K562 (cell line): ENCODE measurements around the gene IL1RL2. TPM values are rescaled to one million over a fixed set of nuclear protein-coding genes. Genes with fewer than 3 reads are reported as not detected.

ENCODE experiments used
- ATAC-seq: fragments of 200-7000 bp; cut with Tn5 transposase; 3 replicates; pipeline ENCODE4 v1.9.1; 2020; ENCODE audit warnings: moderate library complexity
- BruUV-seq: library from RNA; stranded (reverse); fragments of 400-500 nt; replicated peaks from 2 replicates; lab custom pipeline; 2021; lab: Mats Ljungman, UMichigan
- CTCF ChIA-PET: fragments of 300-600 bp; formaldehyde crosslinking; extraction: SDS; loops from one replicate; lab custom pipeline; 2021; ENCODE audit warnings: low intra/inter-chr PET ratio; lab: Yijun Ruan, JAX
- POLR2A ChIA-PET: fragments of 300-600, 350-650 bp; sonication (Branson Sonifier 250); formaldehyde crosslinking; extraction: SDS; loops from one replicate; lab custom pipeline; 2021; ENCODE audit warnings: antibody characterized with exemption, inconsistent platforms; lab: Yijun Ruan, JAX
- DNase-seq, 4 experiments: peaks; one replicate each; pipeline versions ENCODE4 v3.0.0 to v3.0.0-alpha.2; 2011 to 2018; ENCODE audit warnings: low spot score in 3 of 4, mixed read lengths in 3 of 4; ENCODE audit errors: extremely low read depth in 1 of 4
- FAIRE-seq: peaks from 2 replicates; lab custom pipeline; 2011; peaks lifted over from hg19 to GRCh38; lab: Jason Lieb, UNC
- H2AFZ ChIP-seq: 2 replicates; pipeline ENCODE4 v1.6.0; 2011; ENCODE audit warnings: low read depth, low read length, control low read depth, inconsistent platforms
- H3K27ac ChIP-seq: fragments of 200-600 bp; 3 replicates; pipeline ENCODE4 v1.8.0; 2011; ENCODE audit warnings: low read depth, mild to moderate bottlenecking, control low read depth, inconsistent platforms, low read length, moderate library complexity, mixed read lengths; ENCODE audit errors: extremely low read depth
- H3K27me3 ChIP-seq, 2 experiments: fragments of 300-600 bp in 1 of 2; 2 replicates in 1 of 2; 3 replicates in 1 of 2; pipeline versions ENCODE4 v1.6.0 to v1.8.0; 2011; ENCODE audit warnings: inconsistent platforms in 2 of 2, low read length in 2 of 2, mild to moderate bottlenecking in 1 of 2, mixed read lengths in 1 of 2, moderate library complexity in 1 of 2; ENCODE audit not compliant: control insufficient read depth in 2 of 2, insufficient read depth in 2 of 2
- H3K36me3 ChIP-seq: fragments of 300-600 bp; 3 replicates; pipeline ENCODE4 v1.8.0; 2011; ENCODE audit warnings: mild to moderate bottlenecking, low read length, inconsistent platforms; ENCODE audit not compliant: control insufficient read depth, insufficient read depth
- H3K4me1 ChIP-seq, 2 experiments: fragments of 200-600 bp in 1 of 2; replicated peaks in 1 of 2; 2 replicates in 1 of 2; 3 replicates in 1 of 2; pipeline versions ENCODE4 v1.5.1 to v1.8.0; 2011; ENCODE audit warnings: inconsistent platforms in 2 of 2, low read length in 2 of 2, mild to moderate bottlenecking in 1 of 2, mixed read lengths in 1 of 2, moderate library complexity in 1 of 2; ENCODE audit not compliant: control insufficient read depth in 2 of 2, insufficient read depth in 2 of 2
- H3K4me2 ChIP-seq: 2 replicates; pipeline ENCODE4 v1.6.1; 2011; ENCODE audit warnings: low read length, control low read depth, inconsistent platforms, mixed read lengths; ENCODE audit not compliant: insufficient read depth
- H3K4me3 ChIP-seq: fragments of 200-600 bp; sonication (generic), shearing (Covaris generic); 2 replicates; pipeline ENCODE4 v1.5.1; 2016; ENCODE audit warnings: control low read depth, inconsistent platforms
- H3K79me2 ChIP-seq: fragments of 200-600 bp; 3 replicates; pipeline ENCODE4 v1.8.0; 2011; ENCODE audit warnings: low read length, inconsistent platforms; ENCODE audit not compliant: control insufficient read depth, insufficient read depth
- H3K9ac ChIP-seq, 2 experiments: 2 replicates each; pipeline versions ENCODE4 v1.6.0 to v1.6.1; 2011; ENCODE audit warnings: low read depth in 2 of 2, low read length in 2 of 2, control low read depth in 1 of 2, inconsistent platforms in 1 of 2, mild to moderate bottlenecking in 1 of 2, mixed read lengths in 1 of 2; ENCODE audit not compliant: insufficient read depth in 1 of 2
- H3K9me1 ChIP-seq: one replicate; pipeline ENCODE4 v1.6.0; 2011; ENCODE audit warnings: inconsistent platforms, mild to moderate bottlenecking, low read length, moderate library complexity; ENCODE audit not compliant: control insufficient read depth, insufficient read depth
- H3K9me3 ChIP-seq: replicated peaks from 2 replicates; pipeline ENCODE4 v1.5.1; 2011; ENCODE audit warnings: low read depth, low read length, inconsistent platforms; ENCODE audit not compliant: control insufficient read depth, insufficient read depth
- H4K20me1 ChIP-seq: replicated peaks from 2 replicates; pipeline ENCODE4 v1.6.1; 2011; ENCODE audit warnings: low read length, inconsistent platforms, mixed read lengths; ENCODE audit not compliant: control insufficient read depth, insufficient read depth
- BHLHE40 ChIP-seq: IDR thresholded peaks from 2 replicates; pipeline ENCODE4 v1.6.1; 2011; ENCODE audit warnings: low read length, improper control_type of control experiment
- HEY1 ChIP-seq: fragments of 250-450 bp; sonication (Bioruptor Pico); IDR thresholded peaks from 2 replicates; pipeline ENCODE4 v1.5.0; 2020; ENCODE audit warnings: mild to moderate bottlenecking, moderate library complexity, borderline replicate concordance
- LCOR ChIP-seq: sonication (generic); formaldehyde crosslinking; IDR thresholded peaks from 2 replicates; pipeline ENCODE4 v1.8.0; 2022; ENCODE audit warnings: mild to moderate bottlenecking, missing genetic modification reagents
- NR2C1 ChIP-seq, 2 experiments: fragments of 450-650 bp; IDR thresholded peaks; 2 replicates each; pipeline ENCODE4 v1.6.1; 2017; ENCODE audit warnings: mild to moderate bottlenecking in 2 of 2, antibody characterized with exemption in 1 of 2, inconsistent platforms in 1 of 2, missing compliant biosample characterization in 1 of 2, missing genetic modification characterization in 1 of 2
- NR2C2 ChIP-seq, 2 experiments: fragments of 200-800 bp in 1 of 2; sonication (Bioruptor generic) in 1 of 2; sonication (generic) in 1 of 2; formaldehyde crosslinking in 1 of 2; IDR thresholded peaks; 2 replicates each; pipeline versions ENCODE4 v1.6.1 to v1.8.0; 2016 to 2022; ENCODE audit warnings: mild to moderate bottlenecking in 1 of 2, missing compliant biosample characterization in 1 of 2, missing genetic modification characterization in 1 of 2, missing genetic modification reagents in 1 of 2
- PRMT5 ChIP-seq: sonication (generic); formaldehyde crosslinking; IDR thresholded peaks from 2 replicates; pipeline ENCODE4 v1.5.0; 2020; ENCODE audit warnings: missing genetic modification reagents
- ZC3H4 ChIP-seq: sonication (generic); formaldehyde crosslinking; IDR thresholded peaks from 2 replicates; pipeline ENCODE4 v1.9.0; 2021; ENCODE audit warnings: missing genetic modification reagents, borderline replicate concordance
- ZNF184 ChIP-seq: sonication (generic); formaldehyde crosslinking; IDR thresholded peaks from 2 replicates; pipeline ENCODE4 v1.5.0; 2020; ENCODE audit warnings: missing genetic modification reagents
- ZNF347 ChIP-seq: fragments of 450-650 bp; formaldehyde crosslinking; IDR thresholded peaks from 2 replicates; pipeline ENCODE4 v1.4.0; 2020; ENCODE audit warnings: low read depth, mild to moderate bottlenecking, moderate library complexity
- WGBS: fragments of 100-300 bp; shearing (Covaris generic); methylation state at CpG from one replicate; pipeline ENCODE4 v1.1.6; 2016; ENCODE audit warnings: low coverage, mixed read lengths; ENCODE audit not compliant: insufficient coverage; ENCODE audit errors: missing lambda C conversion rate; 5-methylcytosine and 5-hydroxymethylcytosine counted together
- in situ Hi-C: fragments of 300-500 bp; cut with MboI; formaldehyde crosslinking; loops from 4 replicates; pipeline ENCODE4 v1.15.0; 2018; ENCODE audit warnings: inconsistent platforms, mixed read lengths
- intact Hi-C: fragments of 100-400 bp; cut with micrococcal nuclease; formaldehyde crosslinking; loops from 2 replicates; pipeline ENCODE4 v1.14.2; 2022
- polyA plus RNA-seq, 8 experiments: library from polyadenylated mRNA; depleted of rRNA in 4 of 8; stranded (reverse) in 5 of 8; unstranded in 3 of 8; fragments of >200 nt; fragmentation: Nextera tagmentation in 2 of 8; fragmentation: Illumina TruSeq in 1 of 8; extraction: Ambion mirVana in 2 of 8; extraction: Trizol in 1 of 8; gene quantifications; 2 replicates each; pipeline versions ENCODE4 v1.2.1 to v1.2.3, GENCODE V29; 2011 to 2014; ENCODE audit warnings: inconsistent platforms in 1 of 8, missing spikeins in 1 of 8
- total RNA-seq, 7 experiments: library from RNA; depleted of rRNA in 6 of 7; stranded (reverse); fragments of >200 nt in 6 of 7; fragmentation: Illumina TruSeq in 2 of 7; extraction: Trizol in 2 of 7; gene quantifications; 2 replicates each; pipeline versions ENCODE4 v1.2.1 to v1.2.3, GENCODE V29; 2011 to 2021; ENCODE audit warnings: low replicate concordance in 1 of 7
- TF ChIP-seq, protein P1 (sequence below): sonication (generic); formaldehyde crosslinking; IDR thresholded peaks from 2 replicates; pipeline ENCODE4 v1.8.0; 2022; ENCODE audit warnings: mild to moderate bottlenecking, missing genetic modification reagents

IL1RL2 gene
- total and polyA plus RNA-seq, 9 of the 15 experiments (the other 6 are each of a cell fraction or from before 2014, with no cell fraction given) = not detected

DNA sequence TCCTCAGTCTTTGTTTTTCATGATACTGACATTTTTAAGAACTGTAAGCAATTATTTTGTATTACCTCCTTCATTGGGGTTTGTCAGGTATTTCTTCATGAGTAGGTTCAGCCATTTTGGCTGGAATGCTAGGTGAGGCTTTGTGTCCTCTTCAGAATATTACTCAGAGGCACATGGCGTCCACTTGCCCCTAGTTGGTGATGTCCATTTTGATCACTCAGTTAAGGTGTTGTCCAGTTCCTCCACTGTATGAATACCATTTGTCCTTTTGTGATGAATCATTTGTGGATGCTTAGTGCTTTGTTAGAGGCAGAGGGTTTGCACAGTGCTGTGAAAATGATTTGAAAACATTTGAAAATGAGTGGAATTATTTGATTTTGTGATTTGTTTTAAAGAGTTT, 4.7 kb downstream of the IL1RL2 start:
- in situ Hi-C loops = no loop called here
- no TSS peak for BruUV-seq
- Histone ChIP-seq H3K27me3 (no peaks in the 10 kb centered on the region; a peak in 1 of 5 replicates), H2AFZ (no peak overlapping the region), H3K27ac (no peak overlapping the region), H4K20me1 (no peaks in the 10 kb centered on the region), H3K9me1 (no peaks in the 10 kb centered on the region), H3K4me3 (no peak overlapping the region), H3K36me3 (no peaks in the 10 kb centered on the region), H3K4me1 (peaks cover 0 to 3% of the 10 kb centered on the region in 2 experiments; a peak in 2 of 5 replicates), H3K9ac (no peak overlapping the region), H3K9me3 (no peaks in the 10 kb centered on the region), H3K4me2 (no peak overlapping the region), H3K79me2 (no peaks in the 10 kb centered on the region)
- ChIA-PET CTCF (no interaction called here), POLR2A (interaction anchor here (1.2 kb wide), 1 partner anchor 9 kb away, joined by 3 read pairs; no protein-coding TSS in a partner anchor)
- FAIRE-seq = no peak
- no peak for DNase-seq
- ATAC-seq = no peak
- 9% methylated on average over 1 of the region's 1 CpG for WGBS
- intact Hi-C loops = no loop called here
- TF ChIP-seq, protein P1, sequence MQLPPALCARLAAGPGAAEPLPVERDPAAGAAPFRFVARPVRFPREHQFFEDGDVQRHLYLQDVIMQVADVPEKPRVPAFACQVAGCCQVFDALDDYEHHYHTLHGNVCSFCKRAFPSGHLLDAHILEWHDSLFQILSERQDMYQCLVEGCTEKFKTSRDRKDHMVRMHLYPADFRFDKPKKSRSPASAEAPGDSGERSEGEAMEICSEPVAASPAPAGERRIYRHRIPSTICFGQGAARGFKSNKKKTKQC (CRISPR knock-in tag) = no peak
- no peak for TF ChIP-seq ZNF184
- no peak for TF ChIP-seq ZNF347 (CRISPR knock-in tag)
- no peak for TF ChIP-seq LCOR (CRISPR knock-in tag)

DNA sequence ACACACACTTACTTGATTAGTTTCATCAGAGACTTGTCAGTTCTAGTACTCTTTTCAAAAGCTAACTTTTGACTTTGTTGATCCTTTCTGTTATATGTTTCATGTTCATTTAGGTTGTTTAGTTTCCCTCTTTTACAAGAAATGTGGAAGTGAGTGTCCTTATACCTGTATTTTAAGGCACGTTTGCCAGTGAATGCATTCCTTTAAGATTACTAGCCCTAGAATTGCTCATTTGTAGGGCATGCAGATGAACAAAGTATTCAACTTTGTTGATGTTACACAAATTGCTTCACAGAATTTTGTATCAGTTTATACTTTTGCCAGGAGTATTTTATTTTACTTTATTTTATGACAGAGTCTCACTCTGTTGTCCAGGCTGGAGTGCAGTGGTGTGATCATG, 6.3 kb downstream of the IL1RL2 start:
- TF ChIP-seq BHLHE40 (no peak), HEY1 (CRISPR knock-in tag) (no peak), PRMT5 (CRISPR knock-in tag) (no peak), ZC3H4 (no peak), NR2C1 (IDR thresholded peaks at IDR 0.05) (no peak), NR2C1 (tag; IDR thresholded peaks at IDR 0.05) (no peak), NR2C2 (CRISPR knock-in tag; IDR thresholded peaks at IDR 0.05) (no peak), NR2C2 (tag; IDR thresholded peaks at IDR 0.05) (no peak)
- intact Hi-C loops (no loop called here), in situ Hi-C loops (no loop called here)
- Histone ChIP-seq H3K27me3 (no peaks in the 10 kb centered on the region; a peak in 1 of 5 replicates), H3K36me3 (no peaks in the 10 kb centered on the region), H3K9ac (no peak overlapping the region), H3K27ac (no peak overlapping the region), H3K4me1 (no peaks in the 10 kb centered on the region; a peak in 1 of 5 replicates), H3K4me2 (no peak overlapping the region), H4K20me1 (no peaks in the 10 kb centered on the region), H3K9me3 (no peaks in the 10 kb centered on the region), H3K4me3 (no peak overlapping the region), H3K9me1 (no peaks in the 10 kb centered on the region), H2AFZ (no peak overlapping the region), H3K79me2 (no peaks in the 10 kb centered on the region)
- no TSS peak for BruUV-seq
- CTCF ChIA-PET = no interaction called here
- POLR2A ChIA-PET = interaction anchor here (1.0 kb wide), 1 partner anchor 15 kb away, joined by 4 read pairs; no protein-coding TSS in a partner anchor
- ATAC-seq (no peak), FAIRE-seq (no peak), DNase-seq (no peak)
- 23% methylated on average over 1 of the region's 1 CpG for WGBS
